Stimulated activated naive CD4-positive, alpha-beta T cell treated with Interleukin-2 at 50 U/mL for 16 hours (primary cell): Measurements from ENCODE around the gene GLOD5.
"Not testable (repeated sequence)": the region's sequence is repeated elsewhere in the genome, so short reads cannot be mapped to it uniquely, and the experiment has no call there.

Experiments used
- DNase-seq: peaks from one replicate; lab custom pipeline; 2025; lab: John Stamatoyannopoulos, UW

Gene GLOD5

GRCh38 chrX:48793935-48794334, 32.4 kb downstream of the GLOD5 start:
- no peak for DNase-seq

GRCh38 chrX:48794340-48794910, 32.9 kb downstream of the GLOD5 start:
- no peak for DNase-seq

- no peak for DNase-seq
Measured at GRCh38 chrX:48794911-48795515, 33.5 kb downstream of the GLOD5 start.

GRCh38 chrX:48798318-48798717, 36.8 kb downstream of the GLOD5 start:
- DNase-seq = no peak

- DNase-seq = no peak
Measured at GRCh38 chrX:48800574-48801279, 39.2 kb downstream of the GLOD5 start.

- peak; percentile 96 for DNase-seq
Measured at GRCh38 chrX:48801280-48802088, 39.9 kb downstream of the GLOD5 start, which contains the start of gene HDAC6. TSS of gene HDAC6 (plus strand) at chrX:48802067. CDS start at chrX:48802693, 626 bp downstream.

- peak; percentile 58 for DNase-seq
Measured at GRCh38 chrX:48802089-48802904, 40.8 kb downstream of the GLOD5 start.

- no peak for DNase-seq
Measured at GRCh38 chrX:48802905-48803200, 41.3 kb downstream of the GLOD5 start.

GRCh38 chrX:48806081-48806480, 44.5 kb downstream of the GLOD5 start:
- DNase-seq = no peak

GRCh38 chrX:48813644-48814043, 52.1 kb downstream of the GLOD5 start:
- DNase-seq = no peak

- no peak for DNase-seq
Measured at GRCh38 chrX:48814722-48815121, 53.2 kb downstream of the GLOD5 start.

- DNase-seq = no peak
Measured at GRCh38 chrX:48815266-48815665, 53.7 kb downstream of the GLOD5 start.

- no peak for DNase-seq
Measured at GRCh38 chrX:48816014-48816810, 54.7 kb downstream of the GLOD5 start.

GRCh38 chrX:48818098-48818497, 56.6 kb downstream of the GLOD5 start:
- DNase-seq = no peak

- DNase-seq = no peak
Measured at GRCh38 chrX:48818866-48819265, 57.3 kb downstream of the GLOD5 start.

GRCh38 chrX:48819394-48819793, 57.8 kb downstream of the GLOD5 start:
- DNase-seq = not testable (repeated sequence)

- DNase-seq = no peak
Measured at GRCh38 chrX:48823053-48823452, 61.5 kb downstream of the GLOD5 start.
